Thoracic aorta (tissue), 2 donors: ENCODE data around the gene SELENOI. TPM values are rescaled to one million over a fixed set of nuclear protein-coding genes. Genes with fewer than 3 reads are reported as not detected.

Source experiments
- ATAC-seq: fragments of 150-250 bp; one replicate; pipeline ENCODE4 v1.8.0; 2017; ENCODE audit warnings: low read depth; ENCODE audit not compliant: insufficient number of reproducible peaks, low FRiP score
- DNase-seq: peaks from one replicate; pipeline ENCODE4 v3.0.0-alpha.2; 2020; ENCODE audit warnings: low spot score
- H3K27ac ChIP-seq, 2 donors: fragments of 200-600 bp; sonication (generic); 1 replicate in 1 of 2; 2 replicates in 1 of 2; pipeline ENCODE4 v1.5.1; 2016; ENCODE audit warnings: mild to moderate bottlenecking in 2 of 2, moderate library complexity in 2 of 2
- H3K27me3 ChIP-seq: fragments of 200-600 bp; sonication (generic); replicated peaks from 2 replicates; pipeline ENCODE4 v1.6.0; 2016; ENCODE audit warnings: mild to moderate bottlenecking; ENCODE audit not compliant: insufficient read depth
- H3K36me3 ChIP-seq: fragments of 200-600 bp; sonication (generic); one replicate; pipeline ENCODE4 v1.5.1; 2016
- H3K4me1 ChIP-seq, 2 donors: fragments of 200-600 bp; sonication (generic); 1 replicate in 1 of 2; 2 replicates in 1 of 2; pipeline versions ENCODE4 v1.5.1 to v1.6.0; 2016; ENCODE audit warnings: low read depth in 2 of 2, mild to moderate bottlenecking in 1 of 2; ENCODE audit not compliant: control insufficient read depth in 1 of 2
- H3K4me3 ChIP-seq: fragments of 200-600 bp; sonication (generic); 2 replicates; pipeline ENCODE4 v1.5.1; 2016; ENCODE audit warnings: mild to moderate bottlenecking
- H3K9me3 ChIP-seq: fragments of 200-600 bp; sonication (generic); 2 replicates; pipeline ENCODE4 v1.5.1; 2016
- total RNA-seq, 2 donors: library from RNA; depleted of rRNA; stranded (reverse); fragments of >200 nt; gene quantifications; one replicate each; pipeline versions ENCODE4 v1.1.0 to v1.2.3, GENCODE V29; 2016
- TF ChIP-seq, protein P1 (sequence below): fragments of 200-600 bp; sonication (generic); IDR thresholded peaks from one replicate; pipeline ENCODE4 v1.5.1; 2019; ENCODE audit warnings: antibody characterized with exemption

The SELENOI gene
- total RNA-seq, 2 donors from 2014 or later: 7.0 to 11.8 TPM

GRCh38 chr2:26333293-26333692 lies 12.7 kb upstream of the SELENOI start:
- no peak for ATAC-seq
- no peaks in the 10 kb centered on the region for H3K9me3 ChIP-seq

GRCh38 chr2:26335231-26335630 lies 10.7 kb upstream of the SELENOI start:
- TF ChIP-seq, protein P1, sequence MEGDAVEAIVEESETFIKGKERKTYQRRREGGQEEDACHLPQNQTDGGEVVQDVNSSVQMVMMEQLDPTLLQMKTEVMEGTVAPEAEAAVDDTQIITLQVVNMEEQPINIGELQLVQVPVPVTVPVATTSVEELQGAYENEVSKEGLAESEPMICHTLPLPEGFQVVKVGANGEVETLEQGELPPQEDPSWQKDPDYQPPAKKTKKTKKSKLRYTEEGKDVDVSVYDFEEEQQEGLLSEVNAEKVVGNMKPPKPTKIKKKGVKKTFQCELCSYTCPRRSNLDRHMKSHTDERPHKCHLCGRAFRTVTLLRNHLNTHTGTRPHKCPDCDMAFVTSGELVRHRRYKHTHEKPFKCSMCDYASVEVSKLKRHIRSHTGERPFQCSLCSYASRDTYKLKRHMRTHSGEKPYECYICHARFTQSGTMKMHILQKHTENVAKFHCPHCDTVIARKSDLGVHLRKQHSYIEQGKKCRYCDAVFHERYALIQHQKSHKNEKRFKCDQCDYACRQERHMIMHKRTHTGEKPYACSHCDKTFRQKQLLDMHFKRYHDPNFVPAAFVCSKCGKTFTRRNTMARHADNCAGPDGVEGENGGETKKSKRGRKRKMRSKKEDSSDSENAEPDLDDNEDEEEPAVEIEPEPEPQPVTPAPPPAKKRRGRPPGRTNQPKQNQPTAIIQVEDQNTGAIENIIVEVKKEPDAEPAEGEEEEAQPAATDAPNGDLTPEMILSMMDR: no peak

More at GRCh38 chr2:26333293-26333692, 12.7 kb upstream of the SELENOI start:
- H3K4me3 ChIP-seq: no peak overlapping the region
- TF ChIP-seq, protein P1: no peak
- DNase-seq: no peak
- no peaks in the 10 kb centered on the region for H3K27me3 ChIP-seq
- H3K27ac ChIP-seq: no peak overlapping the region
- H3K36me3 ChIP-seq: no peaks in the 10 kb centered on the region
- H3K4me1 ChIP-seq: no peaks in the 10 kb centered on the region

DNA sequence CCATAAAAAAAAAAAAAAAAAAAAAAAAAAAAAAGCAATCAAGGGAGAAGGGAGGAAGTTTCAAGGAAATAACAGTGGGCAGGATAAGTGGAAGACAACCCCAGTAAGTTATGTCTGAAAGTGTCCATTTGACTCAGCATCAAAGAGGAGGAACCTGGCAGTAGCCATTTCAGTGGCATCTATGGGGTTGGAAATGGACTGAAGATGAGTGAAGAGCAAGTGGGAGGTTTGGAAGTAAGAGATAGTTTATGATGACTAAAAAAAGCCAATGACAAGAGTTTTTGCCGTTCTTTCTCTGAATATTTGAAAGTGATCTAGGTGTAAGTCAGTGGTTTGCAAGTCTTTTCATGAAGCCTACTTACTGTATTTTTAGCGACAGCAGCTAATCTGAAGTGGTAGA lies 9.2 kb upstream of the SELENOI start:
- DNase-seq: no peak
- no peaks in the 10 kb centered on the region for H3K27me3 ChIP-seq
- TF ChIP-seq, protein P1: no peak
- H3K4me1 ChIP-seq: no peaks in the 10 kb centered on the region
- no peak overlapping the region for H3K27ac ChIP-seq
- no peaks in the 10 kb centered on the region for H3K9me3 ChIP-seq
- no peak overlapping the region for H3K4me3 ChIP-seq
- ATAC-seq: no peak
- no peaks in the 10 kb centered on the region for H3K36me3 ChIP-seq

More at GRCh38 chr2:26335231-26335630, 10.7 kb upstream of the SELENOI start:
- DNase-seq (no peak), ATAC-seq (no peak)
- H3K27ac ChIP-seq: no peak overlapping the region
- H3K27me3 ChIP-seq: no peaks in the 10 kb centered on the region
- no peaks in the 10 kb centered on the region for H3K4me1 ChIP-seq
- H3K9me3 ChIP-seq: no peaks in the 10 kb centered on the region
- no peaks in the 10 kb centered on the region for H3K36me3 ChIP-seq
- no peak overlapping the region for H3K4me3 ChIP-seq

GRCh38 chr2:26337298-26337697 lies 8.6 kb upstream of the SELENOI start:
- Histone ChIP-seq H3K27me3 (no peaks in the 10 kb centered on the region), H3K4me3 (no peak overlapping the region), H3K4me1 (no peaks in the 10 kb centered on the region), H3K9me3 (no peaks in the 10 kb centered on the region), H3K27ac (no peak overlapping the region), H3K36me3 (no peaks in the 10 kb centered on the region)
- DNase-seq (no peak), ATAC-seq (no peak)
- TF ChIP-seq, protein P1: no peak

DNA sequence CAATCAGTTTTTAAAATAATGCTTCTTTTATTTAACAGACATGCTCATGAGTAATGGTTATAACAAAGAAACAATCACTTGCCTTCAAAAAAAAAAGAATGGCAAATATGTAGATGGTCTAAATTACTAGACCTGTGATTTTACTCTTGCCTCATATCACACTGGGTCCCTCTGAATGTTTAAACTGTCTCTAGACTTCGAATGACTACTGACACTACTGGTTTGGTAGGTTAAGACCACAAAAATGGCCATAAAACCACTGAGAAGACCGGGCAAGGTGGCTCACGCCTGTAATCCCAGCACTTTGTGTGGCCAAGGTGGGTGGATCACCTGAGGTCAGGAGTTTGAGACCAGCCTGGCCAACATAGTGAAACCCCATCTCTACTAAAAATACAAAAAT lies 5.1 kb upstream of the SELENOI start:
- ATAC-seq (no peak), DNase-seq (no peak)
- Histone ChIP-seq H3K4me1 (peaks cover 8 to 10% of the 10 kb centered on the region in 2 donors), H3K36me3 (no peaks in the 10 kb centered on the region), H3K27ac (no peak overlapping the region), H3K4me3 (no peak overlapping the region), H3K27me3 (no peaks in the 10 kb centered on the region), H3K9me3 (no peaks in the 10 kb centered on the region)
- TF ChIP-seq, protein P1: no peak
